ENCODE data around the gene PTPRK. TPM values are rescaled to one million over a fixed set of nuclear protein-coding genes. Genes with fewer than 3 reads are reported as not detected.

PTPRK gene
- total and polyA plus RNA-seq, 2 of the 13 experiments (the other 11 are each of a cell fraction or from before 2014, with no cell fraction given): 43.6 to 98.3 TPM

DNA sequence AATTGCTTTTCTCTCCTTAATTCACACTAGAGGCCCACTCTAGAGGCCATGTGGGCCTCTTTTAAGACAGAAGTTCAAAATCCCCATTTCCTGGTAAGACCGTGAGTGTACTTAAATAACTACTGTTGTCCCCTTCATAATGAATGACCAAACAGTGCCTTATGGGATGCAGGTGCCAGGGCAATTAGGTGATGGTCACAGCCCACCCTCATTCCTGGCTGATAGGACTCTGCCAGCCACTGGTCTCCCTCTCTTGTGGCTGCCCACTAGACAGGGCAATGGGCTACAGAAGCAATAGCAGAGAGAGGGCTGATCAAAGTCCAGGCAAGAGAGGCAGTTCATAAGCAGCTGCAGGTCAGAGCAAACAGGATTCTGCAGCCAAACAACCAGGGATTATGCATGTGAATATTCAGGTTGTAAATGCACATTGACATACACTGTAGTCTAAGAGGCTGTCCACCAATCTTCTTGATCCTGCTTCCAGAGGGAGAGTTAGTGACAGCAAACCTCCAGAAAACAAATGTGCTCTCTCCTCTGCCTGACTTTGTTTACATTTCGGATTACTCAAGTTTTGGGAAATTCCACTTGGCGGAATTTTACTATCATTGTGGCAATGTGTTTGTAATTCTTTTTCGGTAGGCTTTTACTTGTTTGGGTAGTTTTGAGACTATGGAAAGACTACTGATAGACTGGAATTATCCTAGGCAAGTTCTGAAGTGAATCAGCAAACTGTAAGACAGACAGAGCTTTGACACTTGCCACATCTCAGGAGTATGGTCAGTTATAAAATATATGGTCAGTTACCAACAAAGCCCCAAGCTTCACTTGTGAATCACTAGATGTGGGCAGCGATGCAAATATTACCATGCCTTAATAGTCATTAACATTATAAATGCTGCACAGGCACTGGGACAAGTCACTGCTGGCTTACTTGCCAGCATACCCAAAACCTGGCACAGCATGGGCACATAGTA is 12.8 kb downstream of the PTPRK start (continued):
- TF ChIP-seq, protein P1, sequence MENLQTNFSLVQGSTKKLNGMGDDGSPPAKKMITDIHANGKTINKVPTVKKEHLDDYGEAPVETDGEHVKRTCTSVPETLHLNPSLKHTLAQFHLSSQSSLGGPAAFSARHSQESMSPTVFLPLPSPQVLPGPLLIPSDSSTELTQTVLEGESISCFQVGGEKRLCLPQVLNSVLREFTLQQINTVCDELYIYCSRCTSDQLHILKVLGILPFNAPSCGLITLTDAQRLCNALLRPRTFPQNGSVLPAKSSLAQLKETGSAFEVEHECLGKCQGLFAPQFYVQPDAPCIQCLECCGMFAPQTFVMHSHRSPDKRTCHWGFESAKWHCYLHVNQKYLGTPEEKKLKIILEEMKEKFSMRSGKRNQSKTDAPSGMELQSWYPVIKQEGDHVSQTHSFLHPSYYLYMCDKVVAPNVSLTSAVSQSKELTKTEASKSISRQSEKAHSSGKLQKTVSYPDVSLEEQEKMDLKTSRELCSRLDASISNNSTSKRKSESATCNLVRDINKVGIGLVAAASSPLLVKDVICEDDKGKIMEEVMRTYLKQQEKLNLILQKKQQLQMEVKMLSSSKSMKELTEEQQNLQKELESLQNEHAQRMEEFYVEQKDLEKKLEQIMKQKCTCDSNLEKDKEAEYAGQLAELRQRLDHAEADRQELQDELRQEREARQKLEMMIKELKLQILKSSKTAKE (CRISPR knock-in tag; IDR thresholded peaks at IDR 0.05; ENCODE audit: borderline replicate concordance): peak; percentile 58; the same call in 1 of the 2 replicates
- TF ChIP-seq JUNB (CRISPR knock-in tag; IDR thresholded peaks at IDR 0.05; ENCODE audit: borderline replicate concordance): peak; percentile 56; the same call in 1 of the 2 replicates
- peak; percentile 55; the same call in 1 of the 2 replicates for TF ChIP-seq MEIS2 (CRISPR knock-in tag; IDR thresholded peaks at IDR 0.05)
- 0 out of 2 replicates have a peak, but pooled peaks have one; percentile 21 for TF ChIP-seq ZNF510 (CRISPR knock-in tag; IDR thresholded peaks at IDR 0.05; ENCODE audit: low read depth)
- no peak for TF ChIP-seq ZFP36L2 (CRISPR knock-in tag; IDR thresholded peaks at IDR 0.05)
- TF ChIP-seq KDM3A (CRISPR knock-in tag; IDR thresholded peaks at IDR 0.05; ENCODE audit: low read depth): peak; percentile 52; the same call in 1 of the 2 replicates
- TF ChIP-seq ZNF451 (CRISPR knock-in tag; IDR thresholded peaks at IDR 0.05): no peak
- TF ChIP-seq CHD2 (IDR thresholded peaks at IDR 0.05; ENCODE audit: low read depth, low read length): 0 out of 2 replicates have a peak, but pooled peaks have one; percentile 11
- TF ChIP-seq HOXA9 (CRISPR knock-in tag; IDR thresholded peaks at IDR 0.05; ENCODE audit: borderline replicate concordance): 0 out of 2 replicates have a peak, but pooled peaks have one; percentile 31
- TF ChIP-seq ATF1 (CRISPR knock-in tag; IDR thresholded peaks at IDR 0.05): peak; percentile 62; the same call in 1 of the 2 replicates
- TF ChIP-seq, protein P2, sequence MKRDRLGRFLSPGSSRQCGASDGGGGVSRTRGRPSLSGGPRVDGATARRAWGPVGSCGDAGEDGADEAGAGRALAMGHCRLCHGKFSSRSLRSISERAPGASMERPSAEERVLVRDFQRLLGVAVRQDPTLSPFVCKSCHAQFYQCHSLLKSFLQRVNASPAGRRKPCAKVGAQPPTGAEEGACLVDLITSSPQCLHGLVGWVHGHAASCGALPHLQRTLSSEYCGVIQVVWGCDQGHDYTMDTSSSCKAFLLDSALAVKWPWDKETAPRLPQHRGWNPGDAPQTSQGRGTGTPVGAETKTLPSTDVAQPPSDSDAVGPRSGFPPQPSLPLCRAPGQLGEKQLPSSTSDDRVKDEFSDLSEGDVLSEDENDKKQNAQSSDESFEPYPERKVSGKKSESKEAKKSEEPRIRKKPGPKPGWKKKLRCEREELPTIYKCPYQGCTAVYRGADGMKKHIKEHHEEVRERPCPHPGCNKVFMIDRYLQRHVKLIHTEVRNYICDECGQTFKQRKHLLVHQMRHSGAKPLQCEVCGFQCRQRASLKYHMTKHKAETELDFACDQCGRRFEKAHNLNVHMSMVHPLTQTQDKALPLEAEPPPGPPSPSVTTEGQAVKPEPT (CRISPR knock-in tag; IDR thresholded peaks at IDR 0.05; ENCODE audit: low read depth): 0 out of 2 replicates have a peak, but pooled peaks have one; percentile 37
- TF ChIP-seq ZBTB43 (CRISPR knock-in tag; conservative IDR thresholded peaks at IDR 0.05): peak; percentile 65
- no peak for TF ChIP-seq RFX1 (IDR thresholded peaks at IDR 0.05)
- TF ChIP-seq MEF2D (CRISPR knock-in tag; IDR thresholded peaks at IDR 0.05): peak; percentile 77
- TF ChIP-seq ZNF484 (CRISPR knock-in tag; IDR thresholded peaks at IDR 0.05; ENCODE audit: borderline replicate concordance, low read depth): no peak
- TF ChIP-seq KLF12 (CRISPR knock-in tag; IDR thresholded peaks at IDR 0.05; ENCODE audit: borderline replicate concordance): 0 out of 2 replicates have a peak, but pooled peaks have one; percentile 52
- TF ChIP-seq ARID2 (CRISPR knock-in tag; IDR thresholded peaks at IDR 0.05; ENCODE audit: borderline replicate concordance): no peak; the same call in 1 of the 2 replicates
- peak; percentile 55 for TF ChIP-seq HMG20B (CRISPR knock-in tag; conservative IDR thresholded peaks at IDR 0.05)

All from HepG2 (cell line).